Right lobe of liver (tissue), 6 donors: ENCODE measurements around the gene CNTNAP5. TPM values are rescaled to one million over a fixed set of nuclear protein-coding genes. Genes with fewer than 3 reads are reported as not detected.

Experiments used
- ATAC-seq, 4 donors: fragments of 200-7000 bp; cut with Tn5 transposase; one replicate each; pipeline ENCODE4 v1.9.1; 2020; ENCODE audit warnings: mild to moderate bottlenecking in 4 of 4, moderate library complexity in 4 of 4
- DNase-seq, 3 donors: peaks; one replicate each; pipeline ENCODE4 v3.0.0-alpha.2; 2020
- H3K27ac ChIP-seq, 3 donors: fragments of 200-600 bp; one replicate each; pipeline ENCODE4 v1.8.0; 2022
- H3K27me3 ChIP-seq, 2 donors: fragments of 200-600 bp; one replicate each; pipeline ENCODE4 v1.8.0; 2022
- H3K36me3 ChIP-seq, 4 donors: fragments of 200-600 bp; sonication (generic) in 1 of 4; one replicate each; pipeline versions ENCODE4 v1.5.1 to v1.8.0; 2017 to 2022; ENCODE audit warnings: control low read depth in 1 of 4
- H3K4me1 ChIP-seq, 4 donors: fragments of 200-600 bp; sonication (generic) in 1 of 4; one replicate each; pipeline versions ENCODE4 v1.5.1 to v1.8.0; 2017 to 2022; ENCODE audit warnings: control low read depth in 1 of 4
- H3K4me3 ChIP-seq, 3 donors: fragments of 200-600 bp; one replicate each; pipeline ENCODE4 v1.8.0; 2022
- H3K9me3 ChIP-seq, 4 donors: fragments of 200-600 bp; sonication (generic) in 1 of 4; one replicate each; pipeline versions ENCODE4 v1.5.1 to v1.8.0; 2017 to 2022; ENCODE audit warnings: control low read depth in 1 of 4
- CTCF ChIP-seq, 4 donors: fragments of 200-600 bp in 3 of 4; fragments of 450-650 bp in 1 of 4; IDR thresholded peaks; one replicate each; pipeline versions ENCODE4 v1.5.1 to v1.8.0; 2016 to 2022; ENCODE audit warnings: antibody characterized with exemption in 4 of 4, mild to moderate bottlenecking in 2 of 4
- POLR2A ChIP-seq: fragments of 450-650 bp; IDR thresholded peaks from one replicate; pipeline ENCODE4 v1.6.1; 2017; ENCODE audit warnings: antibody characterized with exemption, mild to moderate bottlenecking
- WGBS: methylation state at CpG from one replicate; pipeline ENCODE4 v1.1.6; 2018; ENCODE audit warnings: low coverage, low lambda C conversion rate; ENCODE audit not compliant: insufficient coverage; ENCODE audit errors: missing lambda C conversion rate; 5-methylcytosine and 5-hydroxymethylcytosine counted together
- intact Hi-C, 2 donors: fragments of 100-400 bp; cut with DNase I; formaldehyde crosslinking; loops; one replicate each; pipeline versions ENCODE4 v1.11.2 to v1.14.1; 2022
- total RNA-seq, 6 experiments: library from RNA; depleted of rRNA in 2 of 6; stranded (reverse); fragments of >200 nt in 2 of 6; fragmentation: NEBNext Ultra II Directional in 3 of 6; extraction: Animal tissue kit (Norgen Biotek cat#: 25700) in 3 of 6; gene quantifications; one replicate each; pipeline versions ENCODE4 v1.1.0 to v1.2.4, GENCODE V29; 2016 to 2023
- donor health status: DM: no; HTN: yes; CAD: no.
- donor health status: DM: no; HTN: no; CAD: no.
- donor health status: DM: no; HTN: no; CAD: no.
- donor health status: DM: no; HTN: yes; CAD: no.
- donor health status: DM: no; HTN: yes; CAD: no.

Gene CNTNAP5
- total RNA-seq, 6 experiments from 2014 or later, result not detected

DNA sequence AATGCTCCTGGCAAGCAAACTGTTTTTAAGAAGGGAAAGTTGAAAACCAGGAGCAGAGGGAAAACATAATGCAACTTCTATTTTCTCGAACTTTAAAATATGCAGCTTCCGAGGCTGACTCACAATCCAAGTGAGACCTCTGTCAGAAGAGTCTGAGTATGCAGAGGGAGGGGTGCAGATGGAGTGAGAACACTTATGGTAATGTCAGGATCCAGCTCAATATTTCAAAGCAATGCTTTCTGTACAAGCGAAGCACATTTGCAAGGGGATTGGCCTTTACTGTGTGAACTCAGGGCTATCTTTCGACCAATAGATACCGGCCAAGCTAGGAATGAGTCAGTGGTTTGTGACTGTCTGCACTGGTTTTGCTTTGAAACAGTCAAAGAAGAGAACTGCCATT is 242.7 kb downstream of the CNTNAP5 start:
- no peak for TF ChIP-seq CTCF (IDR thresholded peaks at IDR 0.05)
- TF ChIP-seq POLR2A, result no peak
- ATAC-seq (no peak), DNase-seq (no peak)
- no peaks in the 10 kb centered on the region for H3K4me1 ChIP-seq
- no peak overlapping the region for H3K27ac ChIP-seq
- H3K9me3 ChIP-seq, result no peaks in the 10 kb centered on the region
- intact Hi-C loops, result no loop called here
- H3K4me3 ChIP-seq, result no peak overlapping the region
- WGBS, result 62% methylated on average over 5 of the region's 5 CpGs
- no peaks in the 10 kb centered on the region for H3K36me3 ChIP-seq
- no peaks in the 10 kb centered on the region for H3K27me3 ChIP-seq

DNA sequence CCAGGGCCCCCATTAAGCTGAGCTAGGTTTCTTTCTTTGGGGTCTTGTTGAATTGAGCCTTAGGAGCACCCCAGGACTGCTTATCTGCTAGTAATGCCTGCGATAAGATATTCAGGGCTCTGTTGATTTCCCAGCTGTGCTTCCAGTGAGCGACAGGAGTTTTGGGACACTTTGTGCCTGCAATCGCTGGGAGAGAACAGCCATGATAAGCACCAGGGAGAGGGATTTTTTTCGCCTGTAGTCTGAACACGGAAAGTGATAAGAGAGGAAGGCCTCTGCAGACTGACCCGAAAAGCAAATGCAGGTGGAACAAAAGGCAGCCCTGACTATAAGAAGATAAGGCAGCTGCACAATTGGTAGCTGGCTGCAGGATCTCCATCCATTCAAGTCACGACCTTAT is 244.3 kb downstream of the CNTNAP5 start:
- DNase-seq (no peak), ATAC-seq (no peak)
- Histone ChIP-seq H3K4me3 (no peak overlapping the region), H3K9me3 (no peaks in the 10 kb centered on the region), H3K27me3 (no peaks in the 10 kb centered on the region), H3K27ac (no peak overlapping the region), H3K4me1 (no peaks in the 10 kb centered on the region), H3K36me3 (no peaks in the 10 kb centered on the region)
- WGBS, result 32% methylated on average over 7 of the region's 7 CpGs
- intact Hi-C loops, result no loop called here
- TF ChIP-seq POLR2A, result no peak
- TF ChIP-seq CTCF (IDR thresholded peaks at IDR 0.05), result no peak

GRCh38 chr2:124272261-124272841 is 247.3 kb downstream of the CNTNAP5 start:
- 36% methylated on average over 1 of the region's 1 CpG for WGBS

DNA sequence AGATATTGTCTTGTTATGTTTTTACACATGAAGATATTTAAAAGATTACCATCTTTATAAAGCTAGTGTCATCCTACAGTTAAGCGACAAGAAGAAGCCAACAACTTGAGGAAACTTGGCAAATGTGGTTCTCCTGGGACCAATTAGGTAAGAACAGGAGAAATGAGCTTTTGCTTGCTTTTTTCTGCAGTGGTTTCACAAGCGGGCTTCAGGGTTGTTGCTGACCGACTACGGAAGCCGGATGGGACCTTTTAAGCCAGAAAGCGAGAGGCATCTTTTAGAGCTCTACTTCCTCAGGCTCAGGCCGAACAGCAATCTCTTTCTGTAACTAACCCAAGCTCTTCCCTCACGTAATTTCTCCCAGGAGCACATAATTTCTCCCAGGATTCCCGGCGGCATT is 256.5 kb downstream of the CNTNAP5 start:
- ATAC-seq (no peak), DNase-seq (no peak)
- Histone ChIP-seq H3K27ac (no peak overlapping the region), H3K27me3 (no peaks in the 10 kb centered on the region), H3K4me3 (no peak overlapping the region), H3K36me3 (no peaks in the 10 kb centered on the region), H3K9me3 (no peaks in the 10 kb centered on the region), H3K4me1 (no peaks in the 10 kb centered on the region)
- TF ChIP-seq POLR2A (no peak), CTCF (IDR thresholded peaks at IDR 0.05) (no peak)
- intact Hi-C loops, result no loop called here
- 67% methylated on average over 6 of the region's 10 CpGs for WGBS

More at GRCh38 chr2:124272261-124272841, 247.3 kb downstream of the CNTNAP5 start:
- ATAC-seq (no peak), DNase-seq (no peak)
- intact Hi-C loops, result no loop called here
- Histone ChIP-seq H3K4me1 (no peaks in the 10 kb centered on the region), H3K27ac (no peak overlapping the region), H3K36me3 (no peaks in the 10 kb centered on the region), H3K4me3 (no peak overlapping the region), H3K27me3 (no peaks in the 10 kb centered on the region), H3K9me3 (no peaks in the 10 kb centered on the region)
- TF ChIP-seq POLR2A (no peak), CTCF (IDR thresholded peaks at IDR 0.05) (no peak)

GRCh38 chr2:124283096-124283495 is 258.0 kb downstream of the CNTNAP5 start:
- intact Hi-C loops, result no loop called here
- no peak for ATAC-seq
- no peaks in the 10 kb centered on the region for H3K9me3 ChIP-seq
- no peaks in the 10 kb centered on the region for H3K4me1 ChIP-seq
- no peak overlapping the region for H3K4me3 ChIP-seq
- DNase-seq, result no peak
- TF ChIP-seq POLR2A (no peak), CTCF (IDR thresholded peaks at IDR 0.05) (no peak)
- H3K27ac ChIP-seq, result no peak overlapping the region
- no peaks in the 10 kb centered on the region for H3K36me3 ChIP-seq
- no peaks in the 10 kb centered on the region for H3K27me3 ChIP-seq
